Ishikawa (cell line): ENCODE data around the gene ADCY4.

Experiments
- CEBPB ChIP-seq: IDR thresholded peaks from 2 replicates; pipeline ENCODE4 v1.6.1; 2012
- CREB1 ChIP-seq: IDR thresholded peaks from 2 replicates; pipeline ENCODE4 v1.6.1; 2012; ENCODE audit warnings: low read depth
- EGR1 ChIP-seq: IDR thresholded peaks from 2 replicates; pipeline ENCODE4 v1.6.1; 2012
- EP300 ChIP-seq: IDR thresholded peaks from 2 replicates; pipeline ENCODE4 v1.6.1; 2012; ENCODE audit warnings: borderline replicate concordance
- FOXM1 ChIP-seq: IDR thresholded peaks from 2 replicates; pipeline ENCODE4 v1.6.1; 2012; ENCODE audit warnings: low read depth, borderline replicate concordance
- MAX ChIP-seq: IDR thresholded peaks from 2 replicates; pipeline ENCODE4 v1.6.1; 2012
- NFIC ChIP-seq: IDR thresholded peaks from 2 replicates; pipeline ENCODE4 v1.6.1; 2012
- RAD21 ChIP-seq: IDR thresholded peaks from 2 replicates; pipeline ENCODE4 v1.6.1; 2012; ENCODE audit warnings: low read depth
- REST ChIP-seq: IDR thresholded peaks from 2 replicates; pipeline ENCODE4 v1.6.1; 2012; ENCODE audit warnings: low read depth, mild to moderate bottlenecking
- TAF1 ChIP-seq: IDR thresholded peaks from 2 replicates; pipeline ENCODE4 v1.6.1; 2012; ENCODE audit warnings: low read depth, mild to moderate bottlenecking
- TCF12 ChIP-seq: IDR thresholded peaks from 2 replicates; pipeline ENCODE4 v1.6.1; 2012; ENCODE audit warnings: low read depth
- TEAD4 ChIP-seq: IDR thresholded peaks from 2 replicates; pipeline ENCODE4 v1.6.1; 2012
- USF1 ChIP-seq: IDR thresholded peaks from 2 replicates; pipeline ENCODE4 v1.6.1; 2012
- YY1 ChIP-seq: IDR thresholded peaks from 2 replicates; pipeline ENCODE4 v1.6.1; 2012; ENCODE audit warnings: low read depth
- ZBTB7A ChIP-seq: IDR thresholded peaks from 2 replicates; pipeline ENCODE4 v1.6.1; 2012; ENCODE audit warnings: low read depth

The ADCY4 gene

GRCh38 chr14:24277071-24277470, 57.8 kb downstream of the ADCY4 start:
- no peak for TF ChIP-seq CREB1
- no peak for TF ChIP-seq USF1
- TF ChIP-seq MAX, result no peak
- no peak for TF ChIP-seq YY1
- TF ChIP-seq NFIC, result no peak
- TF ChIP-seq ZBTB7A, result no peak

- TF ChIP-seq EP300, result no peak
- TF ChIP-seq TEAD4, result no peak
- no peak for TF ChIP-seq RAD21
- TF ChIP-seq EGR1, result no peak
- no peak for TF ChIP-seq YY1
- no peak for TF ChIP-seq CEBPB
- no peak for TF ChIP-seq REST
- no peak for TF ChIP-seq FOXM1
- TF ChIP-seq TAF1, result no peak
Observed at GRCh38 chr14:24274101-24274543, 60.7 kb downstream of the ADCY4 start.

GRCh38 chr14:24273422-24273998, 61.4 kb downstream of the ADCY4 start:
- TF ChIP-seq REST (no peak), USF1 (no peak), TAF1 (no peak), EGR1 (no peak), CREB1 (no peak), TEAD4 (no peak), FOXM1 (no peak), CEBPB (no peak), EP300 (no peak), ZBTB7A (no peak), RAD21 (no peak), MAX (no peak), NFIC (no peak), TCF12 (no peak), YY1 (no peak)

- TF ChIP-seq EP300 (no peak), ZBTB7A (no peak), NFIC (no peak), TAF1 (no peak), FOXM1 (no peak), CREB1 (no peak), TEAD4 (no peak), REST (no peak), RAD21 (no peak), CEBPB (no peak), EGR1 (no peak), MAX (no peak), YY1 (no peak), TCF12 (no peak), USF1 (no peak)
Observed at GRCh38 chr14:24272467-24272866, 62.4 kb downstream of the ADCY4 start.
